ENCODE data around the gene UQCC2. TPM values are rescaled to one million over a fixed set of nuclear protein-coding genes. Genes with fewer than 3 reads are reported as not detected.

UQCC2 gene
- total and polyA plus RNA-seq, 2 donors (not counting 1 experiment from before 2014, with no cell fraction given), result 13.2 to 16.6 TPM

GRCh38 chr6:33756211-33756954 lies 44.9 kb upstream of the UQCC2 start:
- no peaks in the 10 kb centered on the region for H3K36me3 ChIP-seq (replicated peaks in 1 of 2; ENCODE audit: control extremely low read depth in 1 of 2, control insufficient read depth in 1 of 2, extremely low read depth in 1 of 2, insufficient read depth in 2 of 2, low read length in 1 of 2)
- H3K9me3 Mint-ChIP-seq (ENCODE audit: insufficient read depth), result no peaks in the 10 kb centered on the region
- WGBS (ENCODE audit: insufficient coverage), result 90% methylated on average over 12 of the region's 12 CpGs
- H3K9me3 ChIP-seq (ENCODE audit: control extremely low read depth in 1 of 3, control insufficient read depth in 2 of 3, insufficient read depth in 1 of 3, low read length in 2 of 3), result no peaks in the 10 kb centered on the region
- peaks cover 25% of the 10 kb centered on the region for H3K27me3 Mint-ChIP-seq
- no peak overlapping the region for H3K27ac ChIP-seq (ENCODE audit: low read length in 2 of 2)
- ChIA-PET POLR2A (no interaction called here), CTCF (interaction anchor here (0.7 kb wide), 1 partner anchor 87 kb away, joined by 3 read pairs; no protein-coding TSS in a partner anchor)
- peaks cover 2% of the 10 kb centered on the region for H3K4me1 Mint-ChIP-seq
- H3K27ac Mint-ChIP-seq, result no peak overlapping the region
- no peak overlapping the region for H3K9ac ChIP-seq (ENCODE audit: low read length)
- H3K4me1 ChIP-seq (ENCODE audit: control insufficient read depth in 2 of 2, insufficient read depth in 2 of 2, low read length in 2 of 2), result peaks cover 0 to 3% of the 10 kb centered on the region in 2 donors
- no peaks in the 10 kb centered on the region for H3K79me2 ChIP-seq (ENCODE audit: control insufficient read depth, insufficient read depth, low read length)
- H3K4me2 ChIP-seq (replicated peaks; ENCODE audit: low read depth, low read length, poor library complexity, severe bottlenecking), result no peak overlapping the region
- no peak overlapping the region for H3K4me3 ChIP-seq (ENCODE audit: control extremely low read depth in 1 of 5, extremely low read depth in 1 of 5, insufficient read depth in 1 of 5, low read depth in 2 of 5, low read length in 4 of 5)
- no peak overlapping the region for H2AFZ ChIP-seq (ENCODE audit: insufficient read depth, low read depth, low read length, poor library complexity, severe bottlenecking)
- DNase-seq (no peak), ATAC-seq (ENCODE audit: low read depth) (no peak)
- H3K27me3 ChIP-seq (replicated peaks in 1 of 4; ENCODE audit: control extremely low read depth in 1 of 4, control insufficient read depth in 3 of 4, insufficient read depth in 4 of 4, low read length in 3 of 4), result peaks cover 0 to 5% (median 2%) of the 10 kb centered on the region in 4 experiments
- no peak for TF ChIP-seq EZH2 (IDR thresholded peaks at IDR 0.05; ENCODE audit: borderline replicate concordance, insufficient read depth, low read depth, low read length, poor library complexity, severe bottlenecking)
- TF ChIP-seq, protein P1, sequence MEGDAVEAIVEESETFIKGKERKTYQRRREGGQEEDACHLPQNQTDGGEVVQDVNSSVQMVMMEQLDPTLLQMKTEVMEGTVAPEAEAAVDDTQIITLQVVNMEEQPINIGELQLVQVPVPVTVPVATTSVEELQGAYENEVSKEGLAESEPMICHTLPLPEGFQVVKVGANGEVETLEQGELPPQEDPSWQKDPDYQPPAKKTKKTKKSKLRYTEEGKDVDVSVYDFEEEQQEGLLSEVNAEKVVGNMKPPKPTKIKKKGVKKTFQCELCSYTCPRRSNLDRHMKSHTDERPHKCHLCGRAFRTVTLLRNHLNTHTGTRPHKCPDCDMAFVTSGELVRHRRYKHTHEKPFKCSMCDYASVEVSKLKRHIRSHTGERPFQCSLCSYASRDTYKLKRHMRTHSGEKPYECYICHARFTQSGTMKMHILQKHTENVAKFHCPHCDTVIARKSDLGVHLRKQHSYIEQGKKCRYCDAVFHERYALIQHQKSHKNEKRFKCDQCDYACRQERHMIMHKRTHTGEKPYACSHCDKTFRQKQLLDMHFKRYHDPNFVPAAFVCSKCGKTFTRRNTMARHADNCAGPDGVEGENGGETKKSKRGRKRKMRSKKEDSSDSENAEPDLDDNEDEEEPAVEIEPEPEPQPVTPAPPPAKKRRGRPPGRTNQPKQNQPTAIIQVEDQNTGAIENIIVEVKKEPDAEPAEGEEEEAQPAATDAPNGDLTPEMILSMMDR (IDR thresholded peaks at IDR 0.05), result no peak
- H4K20me1 ChIP-seq (ENCODE audit: control insufficient read depth, insufficient read depth, low read length, poor library complexity, severe bottlenecking), result no peaks in the 10 kb centered on the region
- intact Hi-C loops (cut with micrococcal nuclease), result no loop called here
- no peak overlapping the region for H3K4me3 Mint-ChIP-seq

All from B cell (primary cell).